ENCODE measurements around the gene NT5C2.

GRCh38 chr10:103078309-103078615 lies 114.8 kb downstream of the NT5C2 start:
- TF ChIP-seq CTCF (IDR thresholded peaks at IDR 0.05 in 8 of 11, conservative IDR thresholded peaks at IDR 0.05 in 3 of 11) (no peak), POLR2A (IDR thresholded peaks at IDR 0.05) (no peak), POLR2AphosphoS5 (IDR thresholded peaks at IDR 0.05) (peak in 1 of 3 donors; percentile 8)
